GM23338 (cell line): ENCODE data around the gene SAMD7. TPM values are rescaled to one million over a fixed set of nuclear protein-coding genes. Genes with fewer than 3 reads are reported as not detected.

Experiments used
- ATAC-seq: fragments of 200-7000 bp; cut with Tn5 transposase; 3 replicates; pipeline ENCODE4 v1.9.1; 2020
- DNase-seq: peaks from one replicate; pipeline ENCODE4 v3.0.0-alpha.2; 2015; ENCODE audit warnings: low spot score
- H2AFZ ChIP-seq: fragments of 200-600 bp; sonication (generic); 2 replicates; pipeline ENCODE4 v1.8.0; 2016; ENCODE audit warnings: antibody characterized with exemption, mild to moderate bottlenecking, moderate library complexity
- H3F3A ChIP-seq: fragments of 200-600 bp; sonication (generic); replicated peaks from 2 replicates; pipeline ENCODE4 v1.8.0; 2017; ENCODE audit warnings: antibody characterized with exemption, mixed run types, low read depth
- H3K27ac ChIP-seq: fragments of 200-600 bp; sonication (generic); 2 replicates; pipeline ENCODE4 v1.6.1; 2016; ENCODE audit warnings: low read depth
- H3K27me3 ChIP-seq: fragments of 200-600 bp; sonication (generic); 2 replicates; pipeline ENCODE4 v1.8.0; 2016; ENCODE audit warnings: mild to moderate bottlenecking, mixed run types, moderate library complexity; ENCODE audit not compliant: insufficient read depth
- H3K36me3 ChIP-seq: fragments of 200-600 bp; sonication (generic); 2 replicates; pipeline ENCODE4 v1.8.0; 2016; ENCODE audit warnings: mild to moderate bottlenecking; ENCODE audit not compliant: insufficient read depth
- H3K4me1 ChIP-seq: fragments of 200-600 bp; sonication (generic); 2 replicates; pipeline ENCODE4 v1.8.0; 2016; ENCODE audit warnings: mild to moderate bottlenecking, moderate library complexity; ENCODE audit not compliant: insufficient read depth
- H3K4me2 ChIP-seq: fragments of 200-600 bp; sonication (generic); 2 replicates; pipeline ENCODE4 v1.7.1; 2017; ENCODE audit warnings: mixed run types
- H3K4me3 ChIP-seq: fragments of 200-600 bp; sonication (generic); 2 replicates; pipeline ENCODE4 v1.6.1; 2016; ENCODE audit warnings: mixed run types
- H3K79me2 ChIP-seq: fragments of 200-600 bp; sonication (generic); replicated peaks from 2 replicates; pipeline ENCODE4 v1.8.0; 2017; ENCODE audit warnings: mild to moderate bottlenecking; ENCODE audit not compliant: insufficient read depth
- H3K9me2 ChIP-seq: fragments of 200-600 bp; sonication (generic); 2 replicates; pipeline ENCODE4 v1.8.0; 2017; ENCODE audit not compliant: insufficient read depth
- H4K20me1 ChIP-seq: fragments of 200-600 bp; sonication (generic); replicated peaks from 2 replicates; pipeline ENCODE4 v1.8.0; 2017; ENCODE audit warnings: mild to moderate bottlenecking; ENCODE audit not compliant: insufficient read depth
- H3K27ac Mint-ChIP-seq: 2 replicates; pipeline ENCODE4 v1.8.0; 2020; ENCODE audit warnings: inconsistent platforms, mild to moderate bottlenecking, moderate library complexity, mixed read lengths
- H3K27me3 Mint-ChIP-seq: 3 replicates; pipeline ENCODE4 v1.8.0; 2022; ENCODE audit warnings: low read depth, mild to moderate bottlenecking, moderate library complexity, mixed read lengths, inconsistent platforms; ENCODE audit not compliant: insufficient read depth, poor library complexity
- H3K36me3 Mint-ChIP-seq: 3 replicates; pipeline ENCODE4 v1.8.0; 2021; ENCODE audit warnings: low read depth, mild to moderate bottlenecking, inconsistent platforms, moderate library complexity, mixed read lengths
- H3K4me1 Mint-ChIP-seq: 3 replicates; pipeline ENCODE4 v1.8.0; 2020; ENCODE audit warnings: mild to moderate bottlenecking, inconsistent platforms, mixed read lengths
- H3K4me3 Mint-ChIP-seq: 3 replicates; pipeline ENCODE4 v1.8.0; 2021; ENCODE audit warnings: moderate library complexity, mild to moderate bottlenecking, inconsistent platforms, mixed read lengths
- H3K9me3 Mint-ChIP-seq: 3 replicates; pipeline ENCODE4 v1.8.0; 2020; ENCODE audit warnings: moderate library complexity, mild to moderate bottlenecking, inconsistent platforms, mixed read lengths
- CREB1 ChIP-seq: fragments of 250-450 bp; sonication (Bioruptor Pico); IDR thresholded peaks from 2 replicates; pipeline ENCODE4 v1.5.0; 2020; ENCODE audit warnings: low read depth, mild to moderate bottlenecking, moderate library complexity
- ZNF462 ChIP-seq: fragments of 250-450 bp; sonication (Bioruptor Pico); IDR thresholded peaks from 2 replicates; pipeline ENCODE4 v1.5.0; 2020; ENCODE audit warnings: mild to moderate bottlenecking, moderate library complexity
- polyA plus RNA-seq: library from polyadenylated mRNA; unstranded; fragments of >200 nt; fragmentation: Nextera tagmentation; extraction: Ambion mirVana; gene quantifications from 2 replicates; pipeline ENCODE4 v1.2.1, GENCODE V29; 2016
- total RNA-seq: library from RNA; depleted of rRNA; stranded (reverse); fragments of >200 nt; shearing (Covaris generic); gene quantifications from 2 replicates; pipeline ENCODE4 v1.2.3, GENCODE V29; 2014
- TF ChIP-seq, protein P1 (sequence below): IDR thresholded peaks from one replicate; pipeline ENCODE4 v1.6.1; 2018; ENCODE audit warnings: antibody characterized with exemption; ENCODE audit not compliant: unreplicated experiment

SAMD7 gene
- total and polyA plus RNA-seq, 2 experiments from 2014 or later = not detected

- TF ChIP-seq, protein P1, sequence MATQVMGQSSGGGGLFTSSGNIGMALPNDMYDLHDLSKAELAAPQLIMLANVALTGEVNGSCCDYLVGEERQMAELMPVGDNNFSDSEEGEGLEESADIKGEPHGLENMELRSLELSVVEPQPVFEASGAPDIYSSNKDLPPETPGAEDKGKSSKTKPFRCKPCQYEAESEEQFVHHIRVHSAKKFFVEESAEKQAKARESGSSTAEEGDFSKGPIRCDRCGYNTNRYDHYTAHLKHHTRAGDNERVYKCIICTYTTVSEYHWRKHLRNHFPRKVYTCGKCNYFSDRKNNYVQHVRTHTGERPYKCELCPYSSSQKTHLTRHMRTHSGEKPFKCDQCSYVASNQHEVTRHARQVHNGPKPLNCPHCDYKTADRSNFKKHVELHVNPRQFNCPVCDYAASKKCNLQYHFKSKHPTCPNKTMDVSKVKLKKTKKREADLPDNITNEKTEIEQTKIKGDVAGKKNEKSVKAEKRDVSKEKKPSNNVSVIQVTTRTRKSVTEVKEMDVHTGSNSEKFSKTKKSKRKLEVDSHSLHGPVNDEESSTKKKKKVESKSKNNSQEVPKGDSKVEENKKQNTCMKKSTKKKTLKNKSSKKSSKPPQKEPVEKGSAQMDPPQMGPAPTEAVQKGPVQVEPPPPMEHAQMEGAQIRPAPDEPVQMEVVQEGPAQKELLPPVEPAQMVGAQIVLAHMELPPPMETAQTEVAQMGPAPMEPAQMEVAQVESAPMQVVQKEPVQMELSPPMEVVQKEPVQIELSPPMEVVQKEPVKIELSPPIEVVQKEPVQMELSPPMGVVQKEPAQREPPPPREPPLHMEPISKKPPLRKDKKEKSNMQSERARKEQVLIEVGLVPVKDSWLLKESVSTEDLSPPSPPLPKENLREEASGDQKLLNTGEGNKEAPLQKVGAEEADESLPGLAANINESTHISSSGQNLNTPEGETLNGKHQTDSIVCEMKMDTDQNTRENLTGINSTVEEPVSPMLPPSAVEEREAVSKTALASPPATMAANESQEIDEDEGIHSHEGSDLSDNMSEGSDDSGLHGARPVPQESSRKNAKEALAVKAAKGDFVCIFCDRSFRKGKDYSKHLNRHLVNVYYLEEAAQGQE = no peak
- TF ChIP-seq ZNF462 (CRISPR knock-in tag) (no peak), CREB1 (CRISPR knock-in tag) (no peak)
- H3K27me3 ChIP-seq = no peaks in the 10 kb centered on the region
- DNase-seq = peak; percentile 72
- H3K4me1 ChIP-seq = peaks cover 24% of the 10 kb centered on the region
- no peaks in the 10 kb centered on the region for H3F3A ChIP-seq
- Mint-ChIP-seq H3K9me3 (no peaks in the 10 kb centered on the region), H3K4me1 (peaks cover 27% of the 10 kb centered on the region), H3K4me3 (peak overlapping the region; percentile 86), H3K27ac (peak overlapping the region; percentile 97), H3K27me3 (no peaks in the 10 kb centered on the region), H3K36me3 (no peaks in the 10 kb centered on the region; the same call in 1 of the 3 replicates)
- no peaks in the 10 kb centered on the region for H3K36me3 ChIP-seq
- no peak overlapping the region for H2AFZ ChIP-seq
- peak overlapping the region; percentile 95 for H3K4me2 ChIP-seq
- H4K20me1 ChIP-seq = peaks cover 29% of the 10 kb centered on the region
- peaks cover 53% of the 10 kb centered on the region for H3K79me2 ChIP-seq
- peak overlapping the region; percentile 62; the same call in 1 of the 2 replicates for H3K27ac ChIP-seq
- H3K9me2 ChIP-seq = no peaks in the 10 kb centered on the region
- ATAC-seq = peak; percentile 79
- peak overlapping the region; percentile 91 for H3K4me3 ChIP-seq
These were observed 55.9 kb downstream of the SAMD7 start for GRCh38 chr3:169966951-169967915.
